Measurements from ENCODE around the gene ZAR1L. TPM values are rescaled to one million over a fixed set of nuclear protein-coding genes. Genes with fewer than 3 reads are reported as not detected.

Gene ZAR1L
- total RNA-seq, 1 experiment from 2014 or later = not detected

DNA sequence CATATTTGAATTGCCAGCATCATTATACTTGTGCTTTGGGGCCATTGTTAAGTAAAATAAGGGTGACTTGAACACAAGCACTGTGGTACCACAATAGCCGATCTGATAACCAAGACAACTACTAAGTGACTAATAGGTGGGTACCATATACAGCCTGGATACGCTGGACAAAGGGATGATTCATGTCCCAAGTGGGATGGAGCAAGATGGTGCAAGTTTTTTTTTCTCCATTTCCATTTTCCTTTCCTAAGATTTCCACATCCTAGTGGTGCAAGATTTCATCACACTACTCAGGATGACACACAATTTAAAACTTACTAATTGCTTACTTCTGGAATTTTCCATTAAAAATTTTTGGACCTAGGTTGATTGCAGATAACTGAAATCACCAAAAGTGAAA is 15.3 kb upstream of the ZAR1L start:
- TF ChIP-seq POLR2AphosphoS5 (IDR thresholded peaks at IDR 0.05; ENCODE audit: low read depth, low read length) (no peak), SIN3A (IDR thresholded peaks at IDR 0.05; ENCODE audit: borderline replicate concordance, insufficient read depth, low read depth, low read length) (no peak), TCF7L2 (IDR thresholded peaks at IDR 0.05; ENCODE audit: low read depth, low read length) (no peak)
- TF ChIP-seq, protein P1, sequence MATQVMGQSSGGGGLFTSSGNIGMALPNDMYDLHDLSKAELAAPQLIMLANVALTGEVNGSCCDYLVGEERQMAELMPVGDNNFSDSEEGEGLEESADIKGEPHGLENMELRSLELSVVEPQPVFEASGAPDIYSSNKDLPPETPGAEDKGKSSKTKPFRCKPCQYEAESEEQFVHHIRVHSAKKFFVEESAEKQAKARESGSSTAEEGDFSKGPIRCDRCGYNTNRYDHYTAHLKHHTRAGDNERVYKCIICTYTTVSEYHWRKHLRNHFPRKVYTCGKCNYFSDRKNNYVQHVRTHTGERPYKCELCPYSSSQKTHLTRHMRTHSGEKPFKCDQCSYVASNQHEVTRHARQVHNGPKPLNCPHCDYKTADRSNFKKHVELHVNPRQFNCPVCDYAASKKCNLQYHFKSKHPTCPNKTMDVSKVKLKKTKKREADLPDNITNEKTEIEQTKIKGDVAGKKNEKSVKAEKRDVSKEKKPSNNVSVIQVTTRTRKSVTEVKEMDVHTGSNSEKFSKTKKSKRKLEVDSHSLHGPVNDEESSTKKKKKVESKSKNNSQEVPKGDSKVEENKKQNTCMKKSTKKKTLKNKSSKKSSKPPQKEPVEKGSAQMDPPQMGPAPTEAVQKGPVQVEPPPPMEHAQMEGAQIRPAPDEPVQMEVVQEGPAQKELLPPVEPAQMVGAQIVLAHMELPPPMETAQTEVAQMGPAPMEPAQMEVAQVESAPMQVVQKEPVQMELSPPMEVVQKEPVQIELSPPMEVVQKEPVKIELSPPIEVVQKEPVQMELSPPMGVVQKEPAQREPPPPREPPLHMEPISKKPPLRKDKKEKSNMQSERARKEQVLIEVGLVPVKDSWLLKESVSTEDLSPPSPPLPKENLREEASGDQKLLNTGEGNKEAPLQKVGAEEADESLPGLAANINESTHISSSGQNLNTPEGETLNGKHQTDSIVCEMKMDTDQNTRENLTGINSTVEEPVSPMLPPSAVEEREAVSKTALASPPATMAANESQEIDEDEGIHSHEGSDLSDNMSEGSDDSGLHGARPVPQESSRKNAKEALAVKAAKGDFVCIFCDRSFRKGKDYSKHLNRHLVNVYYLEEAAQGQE (IDR thresholded peaks at IDR 0.05; ENCODE audit: insufficient read depth in 1 of 2, low read depth in 2 of 2, low read length in 1 of 2) = no peak
- TF ChIP-seq, protein P2, sequence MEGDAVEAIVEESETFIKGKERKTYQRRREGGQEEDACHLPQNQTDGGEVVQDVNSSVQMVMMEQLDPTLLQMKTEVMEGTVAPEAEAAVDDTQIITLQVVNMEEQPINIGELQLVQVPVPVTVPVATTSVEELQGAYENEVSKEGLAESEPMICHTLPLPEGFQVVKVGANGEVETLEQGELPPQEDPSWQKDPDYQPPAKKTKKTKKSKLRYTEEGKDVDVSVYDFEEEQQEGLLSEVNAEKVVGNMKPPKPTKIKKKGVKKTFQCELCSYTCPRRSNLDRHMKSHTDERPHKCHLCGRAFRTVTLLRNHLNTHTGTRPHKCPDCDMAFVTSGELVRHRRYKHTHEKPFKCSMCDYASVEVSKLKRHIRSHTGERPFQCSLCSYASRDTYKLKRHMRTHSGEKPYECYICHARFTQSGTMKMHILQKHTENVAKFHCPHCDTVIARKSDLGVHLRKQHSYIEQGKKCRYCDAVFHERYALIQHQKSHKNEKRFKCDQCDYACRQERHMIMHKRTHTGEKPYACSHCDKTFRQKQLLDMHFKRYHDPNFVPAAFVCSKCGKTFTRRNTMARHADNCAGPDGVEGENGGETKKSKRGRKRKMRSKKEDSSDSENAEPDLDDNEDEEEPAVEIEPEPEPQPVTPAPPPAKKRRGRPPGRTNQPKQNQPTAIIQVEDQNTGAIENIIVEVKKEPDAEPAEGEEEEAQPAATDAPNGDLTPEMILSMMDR (IDR thresholded peaks at IDR 0.05) = no peak
- no TSS peak for BruUV-seq (replicated peaks)
- ChIA-PET CTCF (no interaction called here), POLR2A (no interaction called here)
- Histone ChIP-seq H3K27me3 (ENCODE audit: control insufficient read depth, insufficient read depth, low read length) (no peaks in the 10 kb centered on the region), H3K4me3 (ENCODE audit: low read depth in 2 of 2, low read length in 2 of 2) (no peak overlapping the region), H3K9me3 (ENCODE audit: control insufficient read depth, insufficient read depth, low read depth, low read length) (no peaks in the 10 kb centered on the region), H3K36me3 (ENCODE audit: control insufficient read depth, insufficient read depth, low read length) (peaks cover 2% of the 10 kb centered on the region; the same call in 1 of the 2 replicates), H3K4me1 (ENCODE audit: control insufficient read depth, insufficient read depth, low read length) (no peaks in the 10 kb centered on the region), H3K27ac (ENCODE audit: low read length) (no peak overlapping the region)
- in situ Hi-C loops (cut with HindIII; ENCODE audit: low pct_unique_long_range_greater_than_20kb, low sequenced_read_pairs) = no loop called here
- intact Hi-C loops (cut with micrococcal nuclease; ENCODE audit: unreplicated experiment) = no loop called here
- no peak for ATAC-seq
- DNase-seq (ENCODE audit: low read depth, low spot score) = no peak

- Histone ChIP-seq H3K9me3 (ENCODE audit: control insufficient read depth, insufficient read depth, low read depth, low read length) (no peaks in the 10 kb centered on the region), H3K27ac (ENCODE audit: low read length) (no peak overlapping the region), H3K27me3 (ENCODE audit: control insufficient read depth, insufficient read depth, low read length) (no peaks in the 10 kb centered on the region), H3K4me3 (ENCODE audit: low read depth in 2 of 2, low read length in 2 of 2) (no peak overlapping the region), H3K4me1 (ENCODE audit: control insufficient read depth, insufficient read depth, low read length) (no peaks in the 10 kb centered on the region), H3K36me3 (ENCODE audit: control insufficient read depth, insufficient read depth, low read length) (peaks cover 3% of the 10 kb centered on the region; the same call in 1 of the 2 replicates)
- no peak for DNase-seq (ENCODE audit: low read depth, low spot score)
- intact Hi-C loops (cut with micrococcal nuclease; ENCODE audit: unreplicated experiment) (no loop called here), in situ Hi-C loops (cut with HindIII; ENCODE audit: low pct_unique_long_range_greater_than_20kb, low sequenced_read_pairs) (no loop called here)
- no peak for ATAC-seq
- ChIA-PET POLR2A (no interaction called here), CTCF (no interaction called here)
- no TSS peak for BruUV-seq (replicated peaks)
- no peak for TF ChIP-seq TCF7L2 (IDR thresholded peaks at IDR 0.05; ENCODE audit: low read depth, low read length)
Observed at GRCh38 chr13:32323912-32324311, 8.7 kb upstream of the ZAR1L start.

DNA sequence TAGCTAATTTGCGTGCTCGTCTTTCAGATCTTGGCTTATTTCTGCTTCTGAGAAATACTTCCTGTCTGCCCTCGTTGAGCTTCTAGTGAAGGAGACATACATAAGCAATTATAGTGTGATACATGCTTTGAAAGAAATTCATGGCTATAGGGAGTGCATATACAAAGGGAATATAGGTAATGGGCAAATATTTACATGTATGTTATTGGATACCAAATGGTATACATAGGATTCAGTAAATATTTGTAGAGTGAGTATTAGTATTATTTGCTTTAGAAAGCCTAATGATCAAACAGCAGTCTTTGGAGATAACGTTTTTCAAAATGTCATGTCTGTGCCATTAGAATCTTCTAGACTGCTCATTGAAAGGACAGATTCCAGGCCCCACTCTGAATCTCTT is 5.4 kb upstream of the ZAR1L start:
- in situ Hi-C loops (cut with HindIII; ENCODE audit: low pct_unique_long_range_greater_than_20kb, low sequenced_read_pairs) = no loop called here
- ChIA-PET CTCF (no interaction called here), POLR2A (no interaction called here)
- Histone ChIP-seq H3K27me3 (ENCODE audit: control insufficient read depth, insufficient read depth, low read length) (no peaks in the 10 kb centered on the region), H3K4me3 (ENCODE audit: low read depth in 2 of 2, low read length in 2 of 2) (no peak overlapping the region), H3K27ac (ENCODE audit: low read length) (no peak overlapping the region), H3K9me3 (ENCODE audit: control insufficient read depth, insufficient read depth, low read depth, low read length) (no peaks in the 10 kb centered on the region), H3K4me1 (ENCODE audit: control insufficient read depth, insufficient read depth, low read length) (no peaks in the 10 kb centered on the region), H3K36me3 (ENCODE audit: control insufficient read depth, insufficient read depth, low read length) (peaks cover 3% of the 10 kb centered on the region)
- no peak for TF ChIP-seq POLR2AphosphoS5 (IDR thresholded peaks at IDR 0.05; ENCODE audit: low read depth, low read length)
- TF ChIP-seq, protein P2 (IDR thresholded peaks at IDR 0.05) = no peak
- BruUV-seq (replicated peaks) = no TSS peak
- intact Hi-C loops (cut with micrococcal nuclease; ENCODE audit: unreplicated experiment) = no loop called here
- ATAC-seq = no peak
- no peak for DNase-seq (ENCODE audit: low read depth, low spot score)

All from Panc1 (cell line).